ENCODE measurements around the gene LRBA.

DNA sequence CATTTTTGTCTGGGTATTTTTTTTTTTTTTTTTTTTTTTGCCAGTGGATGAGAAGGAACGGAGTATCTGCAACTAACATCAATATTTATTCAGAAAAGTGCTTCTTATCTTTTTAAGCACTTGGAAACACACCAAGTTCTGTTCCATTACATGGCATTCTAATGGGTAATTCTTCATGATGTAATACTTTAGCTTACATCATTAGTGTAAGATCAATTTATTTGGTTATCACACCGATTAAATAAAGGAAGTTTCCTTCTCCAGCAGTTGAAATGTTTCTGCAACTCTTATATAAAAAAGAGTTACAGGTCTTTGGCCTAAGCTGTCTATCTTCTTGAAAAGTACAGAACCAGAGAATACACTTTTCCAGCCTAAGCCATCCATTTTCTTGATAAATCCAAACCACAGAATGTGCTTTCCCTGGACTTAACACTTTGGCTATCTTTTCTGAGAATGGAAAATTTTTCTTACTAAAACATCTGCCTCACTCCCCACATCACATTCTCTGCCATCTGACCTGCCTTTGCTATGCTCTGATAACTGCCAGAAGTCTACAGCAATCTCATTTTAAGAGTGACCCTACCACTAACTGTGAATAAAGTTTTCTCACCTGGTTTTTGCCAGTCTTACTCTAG is 625.1 kb downstream of the LRBA start:
- TF ChIP-seq, protein P1, sequence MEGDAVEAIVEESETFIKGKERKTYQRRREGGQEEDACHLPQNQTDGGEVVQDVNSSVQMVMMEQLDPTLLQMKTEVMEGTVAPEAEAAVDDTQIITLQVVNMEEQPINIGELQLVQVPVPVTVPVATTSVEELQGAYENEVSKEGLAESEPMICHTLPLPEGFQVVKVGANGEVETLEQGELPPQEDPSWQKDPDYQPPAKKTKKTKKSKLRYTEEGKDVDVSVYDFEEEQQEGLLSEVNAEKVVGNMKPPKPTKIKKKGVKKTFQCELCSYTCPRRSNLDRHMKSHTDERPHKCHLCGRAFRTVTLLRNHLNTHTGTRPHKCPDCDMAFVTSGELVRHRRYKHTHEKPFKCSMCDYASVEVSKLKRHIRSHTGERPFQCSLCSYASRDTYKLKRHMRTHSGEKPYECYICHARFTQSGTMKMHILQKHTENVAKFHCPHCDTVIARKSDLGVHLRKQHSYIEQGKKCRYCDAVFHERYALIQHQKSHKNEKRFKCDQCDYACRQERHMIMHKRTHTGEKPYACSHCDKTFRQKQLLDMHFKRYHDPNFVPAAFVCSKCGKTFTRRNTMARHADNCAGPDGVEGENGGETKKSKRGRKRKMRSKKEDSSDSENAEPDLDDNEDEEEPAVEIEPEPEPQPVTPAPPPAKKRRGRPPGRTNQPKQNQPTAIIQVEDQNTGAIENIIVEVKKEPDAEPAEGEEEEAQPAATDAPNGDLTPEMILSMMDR (IDR thresholded peaks at IDR 0.05; ENCODE audit: low read length): no peak
- TF ChIP-seq EZH2 (IDR thresholded peaks at IDR 0.05; ENCODE audit: borderline replicate concordance, low read length): no peak

All from OCI-LY1 (cell line).